Right lung (tissue), 5 donors: ENCODE data around the gene VPS52. TPM values are rescaled to one million over a fixed set of nuclear protein-coding genes. Genes with fewer than 3 reads are reported as not detected.
"Not testable (repeated sequence)": the region's sequence is repeated elsewhere in the genome, so short reads cannot be mapped to it uniquely, and the experiment has no call there.

Source experiments
- DNase-seq, 2 donors: peaks; one replicate each; pipeline ENCODE4 v3.0.0-alpha.2; 2013
- polyA plus RNA-seq, 5 donors: library from polyadenylated mRNA; unstranded; fragments of 120-200 nt; gene quantifications; one replicate each; pipeline versions ENCODE4 v1.2.1 to v1.2.3, GENCODE V29; 2013; ENCODE audit warnings: inconsistent platforms in 1 of 5, low replicate concordance in 1 of 5; ENCODE audit not compliant: insufficient read length in 5 of 5, insufficient read depth in 1 of 5

VPS52 gene
- polyA plus RNA-seq, 5 donors: 74.4 to 88.8 (median 81.1) TPM

- no peak for DNase-seq
Observed at GRCh38 chr6:33254591-33254990, 17.1 kb downstream of the VPS52 start.

DNA sequence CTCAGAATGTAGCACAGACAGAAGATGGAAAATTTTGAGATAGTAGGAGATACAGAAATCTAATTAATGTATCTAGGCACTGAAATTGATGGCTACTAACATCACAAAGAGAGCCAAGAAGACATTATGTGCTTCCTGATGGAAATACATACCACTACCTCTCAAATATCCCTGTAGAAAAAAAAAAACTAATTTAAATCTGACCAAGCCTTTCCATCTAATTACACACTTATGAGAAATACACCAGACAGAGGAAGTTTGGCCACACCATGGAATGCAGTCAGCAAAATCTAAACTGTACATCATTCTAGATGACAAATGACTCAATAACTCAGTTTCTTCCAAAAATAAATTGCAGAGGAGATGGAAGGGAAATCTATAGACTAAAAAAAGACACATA, 18.9 kb downstream of the VPS52 start:
- no peak for DNase-seq

DNA sequence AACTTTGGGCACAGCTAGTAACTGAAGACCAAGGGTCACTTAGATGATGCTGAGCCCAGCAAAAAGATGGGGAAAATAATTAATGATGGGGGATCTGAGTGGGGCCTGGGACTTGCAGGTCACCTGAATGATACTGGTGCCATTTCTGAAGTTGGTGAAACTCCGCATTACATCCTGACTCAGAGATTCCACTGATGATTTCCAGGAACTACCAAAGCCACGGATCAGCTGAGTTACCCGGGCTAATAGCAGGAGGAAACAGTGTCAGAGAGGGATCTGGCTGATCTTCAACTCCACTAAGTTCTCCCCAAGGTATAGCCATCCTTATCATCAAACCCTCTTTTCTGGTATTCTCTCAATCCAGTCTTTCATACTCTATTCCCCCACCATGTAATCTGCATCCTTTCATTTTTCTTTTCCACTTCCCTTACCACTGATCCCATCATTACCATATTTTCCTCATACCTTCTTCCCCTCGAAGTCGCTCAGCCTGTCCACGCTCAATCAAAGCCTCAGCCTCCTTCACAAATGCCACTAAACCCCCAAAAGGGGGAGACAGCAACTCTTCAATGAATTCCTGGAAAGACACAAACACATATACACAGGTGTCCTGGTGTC, 20.2 kb downstream of the VPS52 start:
- DNase-seq: no peak

- no peak for DNase-seq
Observed at GRCh38 chr6:33250731-33251130, 20.9 kb downstream of the VPS52 start.

DNA sequence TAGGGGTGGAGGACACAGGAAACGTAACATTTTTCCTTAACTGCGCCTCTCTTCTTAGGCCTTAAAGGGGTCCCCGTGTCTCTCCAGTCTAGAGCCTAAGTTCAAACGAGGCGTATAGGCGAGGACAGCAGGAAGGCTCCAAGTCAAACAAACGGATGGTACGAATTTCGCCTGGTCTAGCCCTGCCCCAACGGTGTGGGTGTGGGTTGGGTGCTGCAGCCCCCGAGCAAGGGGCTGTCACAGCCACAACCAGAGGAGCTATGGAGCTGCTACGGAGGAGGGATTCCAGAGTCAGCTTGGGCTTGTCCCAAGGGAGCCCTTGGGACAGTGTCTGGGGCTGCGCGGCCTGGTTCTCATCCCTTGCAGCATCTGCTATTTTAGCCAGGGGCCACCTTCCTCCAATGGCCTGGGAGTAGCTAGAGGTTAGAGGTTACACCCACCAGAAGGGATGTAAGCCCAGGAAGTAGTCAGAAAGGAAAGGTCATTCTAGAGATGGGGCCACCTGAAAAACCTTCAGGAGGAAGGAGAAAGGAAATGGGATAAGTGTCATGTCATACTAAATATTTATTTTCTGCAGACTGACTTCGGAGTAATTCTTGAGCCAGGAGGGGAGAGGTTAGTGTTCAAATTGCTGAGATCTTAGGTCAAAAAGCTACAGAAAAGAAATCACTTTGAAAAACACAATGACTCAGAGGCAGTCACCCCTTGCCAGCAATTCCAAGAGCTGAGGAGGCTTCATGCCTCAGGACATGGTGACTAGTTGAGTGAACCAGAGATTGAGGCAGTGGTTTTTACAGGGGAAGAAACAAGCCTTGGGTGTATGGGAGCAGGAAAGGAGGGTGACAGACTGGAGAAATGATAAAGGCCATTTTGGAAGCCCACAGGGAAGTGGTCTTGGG, 21.7 kb downstream of the VPS52 start:
- peak in 1 of 2 donors; percentile 3 for DNase-seq

- DNase-seq: peak; percentile 94 to 96
Observed at GRCh38 chr6:33248932-33249731, 22.5 kb downstream of the VPS52 start.

GRCh38 chr6:33248643-33248931, 23.1 kb downstream of the VPS52 start:
- no peak for DNase-seq

- DNase-seq: peak; percentile 80 to 86
Observed at GRCh38 chr6:33247977-33248642, 23.6 kb downstream of the VPS52 start.

DNA sequence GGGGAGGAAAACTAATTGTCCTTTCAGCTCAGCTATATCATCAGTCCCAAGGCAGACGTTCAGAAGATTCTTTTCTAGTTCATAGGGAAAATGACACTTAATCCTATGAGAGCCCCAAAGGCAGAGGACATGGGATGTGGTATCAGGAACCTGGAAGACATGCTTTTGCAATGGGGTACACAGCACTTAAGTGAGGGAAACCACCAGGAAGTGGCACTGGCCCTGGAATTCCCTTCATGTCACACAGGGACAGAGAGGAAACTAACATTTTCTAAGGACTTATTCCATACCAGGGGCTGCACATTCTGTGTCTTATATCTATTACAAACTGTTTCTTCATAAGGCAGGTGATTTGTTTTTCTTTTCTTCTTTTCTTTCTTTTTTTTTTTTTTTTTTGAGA, 28.2 kb downstream of the VPS52 start:
- no peak for DNase-seq

DNA sequence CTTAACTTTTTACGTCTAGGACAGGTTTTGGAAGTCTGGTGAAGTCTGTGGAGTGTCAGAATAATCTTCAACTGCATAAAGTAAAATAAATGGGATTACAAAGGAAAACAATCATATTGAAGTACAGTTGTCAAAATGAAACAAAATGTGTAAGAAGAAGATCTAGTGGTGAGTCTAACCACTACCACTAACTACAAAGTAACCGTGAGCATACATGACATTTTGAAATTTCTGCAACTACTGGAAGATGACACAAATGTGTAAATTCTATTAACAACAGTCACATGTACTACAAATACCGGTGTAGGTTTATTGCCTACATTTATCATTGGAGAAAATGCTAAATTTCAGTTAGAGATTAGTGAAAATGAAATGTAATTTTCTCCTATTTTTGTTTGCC, 29.7 kb downstream of the VPS52 start:
- DNase-seq: no peak

- DNase-seq: no peak
Observed at GRCh38 chr6:33237741-33238140, 33.9 kb downstream of the VPS52 start.

DNA sequence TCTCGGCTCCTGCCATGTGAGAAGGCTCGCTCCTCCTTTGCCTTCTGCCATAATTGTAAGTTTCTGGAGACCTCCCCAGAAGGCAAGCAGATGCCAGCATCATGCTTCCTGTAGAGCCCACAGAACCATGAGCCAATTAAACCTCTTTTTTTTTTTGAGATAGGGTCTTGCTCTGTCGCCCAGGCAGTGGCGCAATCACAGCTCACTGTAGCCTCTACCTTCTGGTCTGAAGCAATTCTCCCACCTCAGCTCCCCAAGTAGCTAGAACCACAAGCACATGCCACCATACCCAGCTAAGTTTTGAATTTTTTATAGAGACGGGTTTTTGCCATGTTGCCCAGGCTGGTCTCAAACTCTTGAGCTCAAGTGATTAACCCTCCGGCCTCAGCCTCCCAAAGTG, 34.8 kb downstream of the VPS52 start:
- no peak for DNase-seq

GRCh38 chr6:33236328-33236727, 35.3 kb downstream of the VPS52 start:
- DNase-seq: no peak

GRCh38 chr6:33235221-33235634, 36.4 kb downstream of the VPS52 start:
- DNase-seq: peak in 1 of 2 donors; percentile 19

- not testable (repeated sequence) for DNase-seq
Observed at GRCh38 chr6:33226503-33227120, 45.1 kb downstream of the VPS52 start.

GRCh38 chr6:33217681-33218080, 54.0 kb downstream of the VPS52 start:
- no peak for DNase-seq

- DNase-seq: no peak
Observed at GRCh38 chr6:33217246-33217645, 54.4 kb downstream of the VPS52 start.

DNA sequence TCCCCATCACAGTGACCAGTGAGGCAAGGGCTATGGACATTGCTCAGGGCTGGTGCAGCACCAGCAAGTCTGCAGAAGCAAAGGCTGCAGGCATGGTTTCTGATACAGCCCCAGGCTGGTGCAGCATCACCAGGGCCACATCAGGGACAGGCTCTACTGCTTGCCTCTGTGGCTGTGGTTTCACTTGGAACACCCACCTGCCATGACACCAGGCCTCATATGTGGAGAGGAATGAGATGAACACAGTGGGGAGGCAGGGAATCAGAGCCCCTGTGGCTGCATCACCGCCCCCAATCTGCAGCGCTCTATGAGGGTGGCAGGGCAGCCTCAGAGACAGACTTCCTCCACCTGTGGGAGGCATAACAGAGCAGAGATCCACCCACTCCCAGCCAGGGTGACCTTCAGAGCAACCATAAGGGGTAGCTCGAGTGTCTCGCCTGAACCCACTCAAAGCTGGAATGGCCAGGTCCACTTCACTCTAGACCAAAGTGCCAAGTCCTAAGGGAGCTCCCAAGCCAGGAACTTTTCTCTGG, 55.5 kb downstream of the VPS52 start:
- DNase-seq: no peak

GRCh38 chr6:33215271-33216116, 56.2 kb downstream of the VPS52 start:
- DNase-seq: peak in 1 of 2 donors; percentile 28

DNA sequence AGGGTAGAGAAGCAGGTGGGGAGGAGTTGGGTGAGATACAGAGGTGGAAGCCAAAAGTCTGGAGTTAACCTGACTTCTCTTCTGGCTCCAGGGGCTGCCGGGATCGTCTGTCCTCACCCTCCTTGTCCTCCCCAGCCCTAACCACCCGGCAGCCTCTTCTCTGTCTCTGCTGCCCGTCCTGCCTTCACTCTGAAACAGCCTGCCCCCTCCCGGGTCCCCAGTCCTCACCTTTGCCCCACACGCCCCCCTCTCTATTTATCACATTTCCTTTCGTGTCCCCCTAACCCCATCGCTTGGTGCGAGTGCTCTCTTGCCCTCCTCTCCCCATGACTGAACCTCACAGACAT, 57.7 kb downstream of the VPS52 start:
- DNase-seq: no peak
